Astrocyte (in vitro differentiated cells and primary cell): ENCODE data around the gene ZNF816. TPM values are rescaled to one million over a fixed set of nuclear protein-coding genes. Genes with fewer than 3 reads are reported as not detected.
A peak's percentile ranks its signal among the peaks of the same experiment; 100 is the strongest.

Experiments used
- DNase-seq: peaks from one replicate; pipeline ENCODE4 v3.0.0-alpha.2; 2010; ENCODE audit warnings: low read depth
- FAIRE-seq: peaks from 2 replicates; lab custom pipeline; 2011; peaks lifted over from hg19 to GRCh38; lab: Jason Lieb, UNC
- H2AFZ ChIP-seq: 2 replicates; pipeline ENCODE4 v1.6.0; 2012; ENCODE audit warnings: low read depth, low read length, inconsistent platforms
- H3K27ac ChIP-seq: 2 replicates; pipeline ENCODE4 v1.5.1; 2011; ENCODE audit warnings: low read depth, low read length, inconsistent platforms
- H3K27me3 ChIP-seq: 2 replicates; pipeline ENCODE4 v1.6.0; 2011; ENCODE audit warnings: low read length, inconsistent platforms; ENCODE audit not compliant: insufficient read depth
- H3K36me3 ChIP-seq: 2 replicates; pipeline ENCODE4 v1.5.1; 2011; ENCODE audit warnings: low read length, inconsistent platforms; ENCODE audit not compliant: insufficient read depth
- H3K4me1 ChIP-seq: 2 replicates; pipeline ENCODE4 v1.5.1; 2011; ENCODE audit warnings: low read length, inconsistent platforms; ENCODE audit not compliant: insufficient read depth
- H3K4me2 ChIP-seq: 2 replicates; pipeline ENCODE4 v1.6.0; 2012; ENCODE audit warnings: low read length, inconsistent platforms
- H3K4me3 ChIP-seq: 2 replicates; pipeline ENCODE4 v1.5.1; 2011; ENCODE audit warnings: low read depth, mild to moderate bottlenecking, low read length, inconsistent platforms; ENCODE audit not compliant: insufficient read depth
- H3K79me2 ChIP-seq: 2 replicates; pipeline ENCODE4 v1.6.0; 2012; ENCODE audit warnings: mild to moderate bottlenecking, low read length, inconsistent platforms; ENCODE audit not compliant: insufficient read depth
- H3K9ac ChIP-seq: 2 replicates; pipeline ENCODE4 v1.6.0; 2012; ENCODE audit warnings: mild to moderate bottlenecking, low read length, inconsistent platforms
- H3K9me3 ChIP-seq: 2 replicates; pipeline ENCODE4 v1.5.1; 2012; ENCODE audit warnings: low read depth, mild to moderate bottlenecking, low read length, inconsistent platforms; ENCODE audit not compliant: insufficient read depth
- H4K20me1 ChIP-seq: 2 replicates; pipeline ENCODE4 v1.6.0; 2012; ENCODE audit warnings: low read length, inconsistent platforms; ENCODE audit not compliant: insufficient read depth
- H3K27ac Mint-ChIP-seq: one replicate; pipeline ENCODE4 v1.8.0; 2021; ENCODE audit warnings: mild to moderate bottlenecking, mixed read lengths; ENCODE audit not compliant: unreplicated experiment
- H3K27me3 Mint-ChIP-seq: one replicate; pipeline ENCODE4 v1.8.0; 2021; ENCODE audit warnings: low read depth, mixed read lengths; ENCODE audit not compliant: unreplicated experiment
- H3K36me3 Mint-ChIP-seq: one replicate; pipeline ENCODE4 v1.8.0; 2021; ENCODE audit warnings: low read depth, mixed read lengths; ENCODE audit not compliant: unreplicated experiment
- H3K4me1 Mint-ChIP-seq: one replicate; pipeline ENCODE4 v1.8.0; 2021; ENCODE audit warnings: low read depth, mixed read lengths; ENCODE audit not compliant: unreplicated experiment
- H3K4me3 Mint-ChIP-seq: one replicate; pipeline ENCODE4 v1.8.0; 2021; ENCODE audit warnings: mild to moderate bottlenecking, moderate library complexity, mixed read lengths; ENCODE audit not compliant: unreplicated experiment
- H3K9me3 Mint-ChIP-seq: one replicate; pipeline ENCODE4 v1.8.0; 2021; ENCODE audit warnings: mild to moderate bottlenecking, mixed read lengths; ENCODE audit not compliant: unreplicated experiment
- CTCF ChIP-seq: IDR thresholded peaks from 2 replicates; pipeline ENCODE4 v1.5.1; 2011; ENCODE audit warnings: low read depth, mild to moderate bottlenecking, inconsistent platforms, low read length, moderate library complexity; ENCODE audit not compliant: insufficient read depth
- EZH2 ChIP-seq: IDR thresholded peaks from 2 replicates; pipeline ENCODE4 v1.6.1; 2012; ENCODE audit warnings: mild to moderate bottlenecking, low read length, inconsistent platforms; ENCODE audit not compliant: insufficient read depth
- total RNA-seq: library from RNA; stranded (reverse); gene quantifications from 2 replicates; pipeline ENCODE4 v1.2.1, GENCODE V29; 2021

Gene ZNF816
- total RNA-seq, 1 donor from 2014 or later = 12.2 TPM

GRCh38 chr19:52981329-52981728 lies 18.6 kb upstream of the ZNF816 start:
- Mint-ChIP-seq H3K9me3 (peaks cover 10% of the 10 kb centered on the region), H3K36me3 (peaks cover 46% of the 10 kb centered on the region), H3K27me3 (no peaks in the 10 kb centered on the region), H3K4me1 (no peaks in the 10 kb centered on the region), H3K4me3 (no peak overlapping the region), H3K27ac (no peak overlapping the region)
- Histone ChIP-seq H3K79me2 (no peaks in the 10 kb centered on the region), H3K9me3 (peaks cover 6% of the 10 kb centered on the region), H4K20me1 (no peaks in the 10 kb centered on the region), H2AFZ (no peak overlapping the region), H3K9ac (no peak overlapping the region), H3K36me3 (no peaks in the 10 kb centered on the region), H3K27me3 (no peaks in the 10 kb centered on the region), H3K4me3 (no peak overlapping the region), H3K4me1 (no peaks in the 10 kb centered on the region), H3K27ac (no peak overlapping the region), H3K4me2 (no peak overlapping the region)
- FAIRE-seq (no peak), DNase-seq (no peak)
- TF ChIP-seq EZH2 (no peak), CTCF (no peak)

GRCh38 chr19:52967772-52968171 lies 5.1 kb upstream of the ZNF816 start:
- Histone ChIP-seq H3K9me3 (no peaks in the 10 kb centered on the region), H3K4me3 (no peak overlapping the region), H3K79me2 (no peaks in the 10 kb centered on the region), H3K27ac (no peak overlapping the region), H3K9ac (no peak overlapping the region), H3K27me3 (no peaks in the 10 kb centered on the region), H3K4me2 (no peak overlapping the region), H4K20me1 (no peaks in the 10 kb centered on the region), H2AFZ (no peak overlapping the region), H3K4me1 (peaks cover 8% of the 10 kb centered on the region), H3K36me3 (no peaks in the 10 kb centered on the region)
- H3K4me1 Mint-ChIP-seq = no peaks in the 10 kb centered on the region
- H3K27me3 Mint-ChIP-seq = no peaks in the 10 kb centered on the region
- H3K36me3 Mint-ChIP-seq = peaks cover 37% of the 10 kb centered on the region
- H3K27ac Mint-ChIP-seq = no peak overlapping the region
- no peak for TF ChIP-seq EZH2
- no peak for TF ChIP-seq CTCF
- DNase-seq (no peak), FAIRE-seq (no peak)
- no peak overlapping the region for H3K4me3 Mint-ChIP-seq
- H3K9me3 Mint-ChIP-seq = peaks cover 28% of the 10 kb centered on the region

- Histone ChIP-seq H3K9me3 (peaks cover 9% of the 10 kb centered on the region), H4K20me1 (no peaks in the 10 kb centered on the region), H3K27ac (no peak overlapping the region), H3K36me3 (no peaks in the 10 kb centered on the region), H3K9ac (peak overlapping the region; percentile 72), H3K4me3 (peak overlapping the region; percentile 82), H3K4me2 (peak overlapping the region; percentile 91), H3K27me3 (no peaks in the 10 kb centered on the region), H3K79me2 (peaks cover 17% of the 10 kb centered on the region), H2AFZ (peak overlapping the region; percentile 76), H3K4me1 (peaks cover 8% of the 10 kb centered on the region)
- H3K27ac Mint-ChIP-seq = peak overlapping the region; percentile 70
- DNase-seq (no peak), FAIRE-seq (no peak)
- peak overlapping the region; percentile 99 for H3K4me3 Mint-ChIP-seq
- H3K27me3 Mint-ChIP-seq = no peaks in the 10 kb centered on the region
- no peak for TF ChIP-seq EZH2
- TF ChIP-seq CTCF = no peak
- H3K9me3 Mint-ChIP-seq = peaks cover 12% of the 10 kb centered on the region
- H3K4me1 Mint-ChIP-seq = peaks cover 7% of the 10 kb centered on the region
- H3K36me3 Mint-ChIP-seq = peaks cover 29% of the 10 kb centered on the region
Observed at GRCh38 chr19:52963247-52963618, 552 bp upstream of the ZNF816 start.
